IMR-90 (cell line): ENCODE measurements around the gene OR11A1. TPM values are rescaled to one million over a fixed set of nuclear protein-coding genes. Genes with fewer than 3 reads are reported as not detected.

Experiments used
- ATAC-seq: fragments of 200-7000 bp; cut with Tn5 transposase; 2 replicates; pipeline ENCODE4 v1.9.1; 2020; ENCODE audit warnings: low read depth, mild to moderate bottlenecking, moderate library complexity
- BruUV-seq: library from RNA; stranded (reverse); fragments of 400-500 nt; replicated peaks from 2 replicates; lab custom pipeline; 2021; lab: Mats Ljungman, UMichigan
- CTCF ChIA-PET: fragments of 300-600 bp; formaldehyde crosslinking; extraction: SDS; loops from one replicate; lab custom pipeline; 2021; ENCODE audit warnings: antibody characterized with exemption; lab: Yijun Ruan, JAX
- POLR2A ChIA-PET: fragments of 300-600 bp; sonication (Branson Sonifier 250); formaldehyde crosslinking; loops from one replicate; lab custom pipeline; 2022; ENCODE audit warnings: antibody characterized with exemption; ENCODE audit not compliant: unreplicated experiment; lab: Charles Lee
- DNase-seq: peaks from one replicate; pipeline ENCODE4 v3.0.0; 2013
- H2AFZ ChIP-seq: replicated peaks from 2 replicates; pipeline ENCODE3; 2013; ENCODE audit warnings: low read length, mild to moderate bottlenecking; ENCODE audit not compliant: poor library complexity
- H2AK5ac ChIP-seq: 2 replicates; pipeline ENCODE4 v1.6.1; 2013; ENCODE audit warnings: low read depth, low read length, inconsistent platforms
- H2AK9ac ChIP-seq: replicated peaks from 2 replicates; pipeline ENCODE3; 2013; ENCODE audit warnings: mild to moderate bottlenecking, low read depth, low read length, moderate library complexity; ENCODE audit not compliant: poor library complexity
- H2BK120ac ChIP-seq: 2 replicates; pipeline ENCODE4 v1.6.1; 2013; ENCODE audit warnings: low read depth, low read length, inconsistent platforms
- H2BK15ac ChIP-seq: 3 replicates; pipeline ENCODE4 v1.6.1; 2013; ENCODE audit warnings: low read depth, low read length, inconsistent platforms
- H2BK20ac ChIP-seq: 2 replicates; pipeline ENCODE4 v1.6.1; 2013; ENCODE audit warnings: low read depth, mild to moderate bottlenecking, inconsistent platforms, low read length, moderate library complexity
- H2BK5ac ChIP-seq: 2 replicates; pipeline ENCODE4 v1.6.1; 2013; ENCODE audit warnings: mild to moderate bottlenecking, low read depth, low read length, inconsistent platforms; ENCODE audit not compliant: poor library complexity, severe bottlenecking
- H3K14ac ChIP-seq: replicated peaks from 2 replicates; pipeline ENCODE4 v1.6.1; 2013; ENCODE audit warnings: low read depth, low read length, inconsistent platforms
- H3K18ac ChIP-seq: 2 replicates; pipeline ENCODE4 v1.6.1; 2013; ENCODE audit warnings: low read depth, low read length, control low read depth
- H3K23ac ChIP-seq: 2 replicates; pipeline ENCODE4 v1.6.1; 2013; ENCODE audit warnings: low read depth, low read length, inconsistent platforms
- H3K27ac ChIP-seq: 2 replicates; pipeline ENCODE4 v1.5.1; 2013; ENCODE audit warnings: mild to moderate bottlenecking, control low read depth, low read length; ENCODE audit not compliant: insufficient read depth
- H3K27me3 ChIP-seq: 2 replicates; pipeline ENCODE4 v1.6.1; 2013; ENCODE audit warnings: low read length; ENCODE audit not compliant: control insufficient read depth, insufficient read depth
- H3K36me3 ChIP-seq: 2 replicates; pipeline ENCODE4 v1.6.1; 2013; ENCODE audit warnings: low read length, mixed read lengths; ENCODE audit not compliant: control insufficient read depth, insufficient read depth
- H3K4ac ChIP-seq: 2 replicates; pipeline ENCODE4 v1.6.1; 2013; ENCODE audit warnings: low read depth, low read length, inconsistent platforms
- H3K4me1 ChIP-seq: 2 replicates; pipeline ENCODE4 v1.6.1; 2013; ENCODE audit warnings: low read length, mixed read lengths; ENCODE audit not compliant: control insufficient read depth, insufficient read depth
- H3K4me2 ChIP-seq: 2 replicates; pipeline ENCODE4 v1.6.1; 2013; ENCODE audit warnings: low read depth, mild to moderate bottlenecking, control low read depth, low read length, moderate library complexity
- H3K4me3 ChIP-seq: 2 replicates; pipeline ENCODE4 v1.5.1; 2013; ENCODE audit warnings: low read depth, mild to moderate bottlenecking, control low read depth, low read length, moderate library complexity; ENCODE audit not compliant: insufficient read depth
- H3K56ac ChIP-seq: 2 replicates; pipeline ENCODE4 v1.6.1; 2013; ENCODE audit warnings: low read length, inconsistent platforms; ENCODE audit not compliant: insufficient read depth; ENCODE audit errors: extremely low read depth
- H3K79me1 ChIP-seq, 2 experiments: 2 replicates each; pipeline ENCODE4 v1.6.1; 2013; ENCODE audit warnings: low read length in 2 of 2, inconsistent platforms in 1 of 2, low read depth in 1 of 2
- H3K9ac ChIP-seq: 2 replicates; pipeline ENCODE4 v1.6.1; 2013; ENCODE audit warnings: low read depth, low read length, control low read depth
- H3K9me1 ChIP-seq: 2 replicates; pipeline ENCODE4 v1.6.1; 2013; ENCODE audit warnings: low read length, inconsistent platforms; ENCODE audit not compliant: insufficient read depth
- H3K9me3 ChIP-seq: 2 replicates; pipeline ENCODE4 v1.6.1; 2013; ENCODE audit warnings: low read length; ENCODE audit not compliant: control insufficient read depth, insufficient read depth
- H4K20me1 ChIP-seq: 2 replicates; pipeline ENCODE4 v1.6.1; 2013; ENCODE audit warnings: low read length, inconsistent platforms; ENCODE audit not compliant: insufficient read depth
- H4K5ac ChIP-seq: 2 replicates; pipeline ENCODE4 v1.6.1; 2013; ENCODE audit warnings: mild to moderate bottlenecking, low read depth, low read length, control low read depth
- H4K8ac ChIP-seq, 2 experiments: 2 replicates each; pipeline ENCODE4 v1.6.1; 2013; ENCODE audit warnings: low read depth in 2 of 2, low read length in 2 of 2, control low read depth in 1 of 2, inconsistent platforms in 1 of 2
- H4K91ac ChIP-seq: 2 replicates; pipeline ENCODE4 v1.6.1; 2013; ENCODE audit warnings: low read depth, low read length, inconsistent platforms; ENCODE audit not compliant: insufficient read depth
- CEBPB ChIP-seq: IDR thresholded peaks from 2 replicates; pipeline ENCODE4 v1.6.1; 2012; ENCODE audit warnings: low read depth, low read length, improper control_type of control experiment
- CHD1 ChIP-seq: IDR thresholded peaks from 2 replicates; pipeline ENCODE4 v1.6.1; 2012; ENCODE audit warnings: low read depth, low read length, improper control_type of control experiment
- ELK1 ChIP-seq: fragments of 150-350 bp; IDR thresholded peaks from 2 replicates; pipeline ENCODE4 v1.6.1; 2016; ENCODE audit warnings: low read depth, mild to moderate bottlenecking, low read length, moderate library complexity, borderline replicate concordance
- FOS ChIP-seq: fragments of 150-350 bp; IDR thresholded peaks from 2 replicates; pipeline ENCODE4 v1.6.1; 2016; ENCODE audit warnings: low read depth, low read length
- MAFK ChIP-seq: IDR thresholded peaks from 2 replicates; pipeline ENCODE4 v1.6.1; 2012; ENCODE audit warnings: low read depth, low read length, improper control_type of control experiment
- MXI1 ChIP-seq: IDR thresholded peaks from 2 replicates; pipeline ENCODE4 v1.6.1; 2012; ENCODE audit warnings: low read depth, mild to moderate bottlenecking, low read length, moderate library complexity, borderline replicate concordance
- NFE2L2 ChIP-seq: fragments of 150-350 bp; IDR thresholded peaks from 2 replicates; pipeline ENCODE4 v1.6.1; 2016; ENCODE audit warnings: low read depth, mild to moderate bottlenecking, low read length
- POLR2A ChIP-seq: IDR thresholded peaks from 2 replicates; pipeline ENCODE4 v1.6.1; 2012; ENCODE audit warnings: mild to moderate bottlenecking, low read depth, low read length
- RAD21 ChIP-seq: IDR thresholded peaks from 2 replicates; pipeline ENCODE4 v1.6.1; 2012; ENCODE audit warnings: low read length, improper control_type of control experiment
- RCOR1 ChIP-seq: IDR thresholded peaks from 2 replicates; pipeline ENCODE4 v1.6.1; 2012; ENCODE audit warnings: mild to moderate bottlenecking, low read length, improper control_type of control experiment; ENCODE audit not compliant: insufficient replicate concordance
- RFX5 ChIP-seq: IDR thresholded peaks from 2 replicates; pipeline ENCODE4 v1.8.0; 2012; ENCODE audit warnings: low read depth, mild to moderate bottlenecking, low read length, moderate library complexity
- USF2 ChIP-seq: fragments of 150-350 bp; IDR thresholded peaks from 2 replicates; pipeline ENCODE4 v1.6.1; 2017; ENCODE audit warnings: mild to moderate bottlenecking, antibody characterized with exemption, low read length, low read depth
- dilution Hi-C: fragments of 300-500 bp; cut with HindIII; formaldehyde crosslinking; loops from one replicate; pipeline ENCODE4 v1.14.3; 2018; ENCODE audit warnings: low sequenced_read_pairs; ENCODE audit not compliant: unreplicated experiment
- in situ Hi-C: fragments of 300-500 bp; cut with MboI; formaldehyde crosslinking; loops from 3 replicates; pipeline ENCODE4 v1.14.3; 2019; ENCODE audit warnings: low sequenced_read_pairs, inconsistent platforms, mixed read lengths
- intact Hi-C: fragments of 100-400 bp; cut with micrococcal nuclease; formaldehyde crosslinking; loops from 2 replicates; pipeline ENCODE4 v1.10.0; 2022
- polyA plus RNA-seq, 3 experiments: library from polyadenylated mRNA; depleted of rRNA; stranded (reverse); fragments of >200 nt; gene quantifications; 2 replicates each; pipeline ENCODE4 v1.2.3, GENCODE V29; 2012; ENCODE audit warnings: low replicate concordance in 1 of 3
- total RNA-seq: library from RNA; depleted of rRNA; stranded (reverse); fragments of >200 nt; gene quantifications from 2 replicates; pipeline ENCODE4 v1.2.3, GENCODE V29; 2012
- TF ChIP-seq, protein P1 (sequence below): conservative IDR thresholded peaks from 2 replicates; pipeline ENCODE4 v1.5.1; 2012; ENCODE audit warnings: mild to moderate bottlenecking, low read depth, low read length, improper control_type of control experiment

OR11A1 gene
- total and polyA plus RNA-seq, 2 of the 4 experiments (the other 2 are of a cell fraction), result not detected

GRCh38 chr6:29376003-29376402 is 80.9 kb downstream of the OR11A1 start:
- H3K56ac ChIP-seq, result no peak overlapping the region
- H4K91ac ChIP-seq, result no peak overlapping the region
- no peak overlapping the region for H2BK20ac ChIP-seq
- in situ Hi-C loops, result no loop called here
- no peak overlapping the region for H4K5ac ChIP-seq
- intact Hi-C loops, result no loop called here
- ATAC-seq (no peak), DNase-seq (no peak)
- no peak overlapping the region for H2BK120ac ChIP-seq
- no peak overlapping the region for H3K18ac ChIP-seq
- H2AFZ ChIP-seq, result no peak overlapping the region
- H3K4ac ChIP-seq, result no peak overlapping the region
- H2BK15ac ChIP-seq, result no peak overlapping the region
- H2BK5ac ChIP-seq, result no peak overlapping the region
- H3K4me2 ChIP-seq, result no peak overlapping the region
- no peak overlapping the region for H3K23ac ChIP-seq
- H3K14ac ChIP-seq, result no peak overlapping the region
- H3K4me3 ChIP-seq, result no peak overlapping the region
- H3K79me1 ChIP-seq, result no peaks in the 10 kb centered on the region
- H2AK5ac ChIP-seq, result no peak overlapping the region
- H3K36me3 ChIP-seq, result no peaks in the 10 kb centered on the region
- no TSS peak for BruUV-seq
- ChIA-PET POLR2A (no interaction called here), CTCF (no interaction called here)
- H3K27me3 ChIP-seq, result no peaks in the 10 kb centered on the region
- no peak overlapping the region for H4K8ac ChIP-seq
- no peak overlapping the region for H3K27ac ChIP-seq
- no peaks in the 10 kb centered on the region for H3K4me1 ChIP-seq
- peaks cover 9% of the 10 kb centered on the region; the same call in 1 of the 2 replicates for H3K9me3 ChIP-seq
- dilution Hi-C loops, result no loop called here
- no peaks in the 10 kb centered on the region for H4K20me1 ChIP-seq
- no peak overlapping the region for H2AK9ac ChIP-seq
- H3K9me1 ChIP-seq, result no peaks in the 10 kb centered on the region
- no peak for TF ChIP-seq CHD1
- TF ChIP-seq POLR2A, result no peak
- no peak for TF ChIP-seq MAFK
- TF ChIP-seq RCOR1, result no peak
- TF ChIP-seq MXI1, result no peak
- no peak for TF ChIP-seq ELK1
- TF ChIP-seq RFX5, result no peak
- TF ChIP-seq USF2, result no peak
- no peak for TF ChIP-seq RAD21
- TF ChIP-seq, protein P1, sequence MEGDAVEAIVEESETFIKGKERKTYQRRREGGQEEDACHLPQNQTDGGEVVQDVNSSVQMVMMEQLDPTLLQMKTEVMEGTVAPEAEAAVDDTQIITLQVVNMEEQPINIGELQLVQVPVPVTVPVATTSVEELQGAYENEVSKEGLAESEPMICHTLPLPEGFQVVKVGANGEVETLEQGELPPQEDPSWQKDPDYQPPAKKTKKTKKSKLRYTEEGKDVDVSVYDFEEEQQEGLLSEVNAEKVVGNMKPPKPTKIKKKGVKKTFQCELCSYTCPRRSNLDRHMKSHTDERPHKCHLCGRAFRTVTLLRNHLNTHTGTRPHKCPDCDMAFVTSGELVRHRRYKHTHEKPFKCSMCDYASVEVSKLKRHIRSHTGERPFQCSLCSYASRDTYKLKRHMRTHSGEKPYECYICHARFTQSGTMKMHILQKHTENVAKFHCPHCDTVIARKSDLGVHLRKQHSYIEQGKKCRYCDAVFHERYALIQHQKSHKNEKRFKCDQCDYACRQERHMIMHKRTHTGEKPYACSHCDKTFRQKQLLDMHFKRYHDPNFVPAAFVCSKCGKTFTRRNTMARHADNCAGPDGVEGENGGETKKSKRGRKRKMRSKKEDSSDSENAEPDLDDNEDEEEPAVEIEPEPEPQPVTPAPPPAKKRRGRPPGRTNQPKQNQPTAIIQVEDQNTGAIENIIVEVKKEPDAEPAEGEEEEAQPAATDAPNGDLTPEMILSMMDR, result no peak
- no peak for TF ChIP-seq CEBPB
- no peak for TF ChIP-seq NFE2L2
- TF ChIP-seq FOS, result no peak
- no peak overlapping the region for H3K9ac ChIP-seq
